SK-N-SH treated with all-trans-retinoic acid at 6 μM for 48 hours (cell line): ENCODE data around the gene LHCGR.

ENCODE experiments used
- ARNTL ChIP-seq: fragments of 450-650 bp; formaldehyde crosslinking; IDR thresholded peaks from 2 replicates; pipeline ENCODE4 v1.5.0; 2020; ENCODE audit warnings: low read depth, mild to moderate bottlenecking, moderate library complexity, borderline replicate concordance
- BACH2 ChIP-seq: fragments of 250-450 bp; sonication (Bioruptor Pico); IDR thresholded peaks from 2 replicates; pipeline ENCODE4 v1.9.0; 2021; ENCODE audit warnings: mild to moderate bottlenecking, borderline replicate concordance
- CREB5 ChIP-seq: fragments of 250-450 bp; sonication (Bioruptor Pico); IDR thresholded peaks from 2 replicates; pipeline ENCODE4 v1.5.1; 2020; ENCODE audit warnings: low read depth, mild to moderate bottlenecking, moderate library complexity
- CSRNP3 ChIP-seq: fragments of 250-450 bp; sonication (Bioruptor Pico); IDR thresholded peaks from 2 replicates; pipeline ENCODE4 v1.5.1; 2021; ENCODE audit warnings: mild to moderate bottlenecking, moderate library complexity
- ESRRG ChIP-seq: fragments of 250-450 bp; sonication (Bioruptor Pico); IDR thresholded peaks from 2 replicates; pipeline ENCODE4 v1.6.1; 2021; ENCODE audit warnings: mild to moderate bottlenecking
- GLIS3 ChIP-seq: fragments of 250-450 bp; sonication (Bioruptor Pico); IDR thresholded peaks from 2 replicates; pipeline ENCODE4 v1.5.0; 2020; ENCODE audit warnings: mild to moderate bottlenecking, moderate library complexity
- PATZ1 ChIP-seq: fragments of 250-450 bp; sonication (Bioruptor Pico); IDR thresholded peaks from 2 replicates; pipeline ENCODE4 v1.8.0; 2020; ENCODE audit warnings: mild to moderate bottlenecking, moderate library complexity, borderline replicate concordance
- PPARA ChIP-seq: fragments of 250-450 bp; sonication (Bioruptor Pico); IDR thresholded peaks from 2 replicates; pipeline ENCODE4 v1.5.0; 2020; ENCODE audit warnings: mild to moderate bottlenecking, borderline replicate concordance
- RARB ChIP-seq: fragments of 250-450 bp; sonication (Bioruptor Pico); IDR thresholded peaks from 2 replicates; pipeline ENCODE4 v1.8.0; 2021; ENCODE audit warnings: mild to moderate bottlenecking, moderate library complexity
- TCF4 ChIP-seq: fragments of 250-450 bp; sonication (Bioruptor Pico); IDR thresholded peaks from 2 replicates; pipeline ENCODE4 v1.8.0; 2021; ENCODE audit warnings: mild to moderate bottlenecking, moderate library complexity, borderline replicate concordance
- ZFP3 ChIP-seq: fragments of 250-450 bp; sonication (Bioruptor Pico); IDR thresholded peaks from 2 replicates; pipeline ENCODE4 v1.5.0; 2020; ENCODE audit warnings: mild to moderate bottlenecking, moderate library complexity
- ZFP30 ChIP-seq: fragments of 450-650 bp; formaldehyde crosslinking; IDR thresholded peaks from 2 replicates; pipeline ENCODE4 v1.5.0; 2022; ENCODE audit warnings: mild to moderate bottlenecking, moderate library complexity

GRCh38 chr2:48779019-48779716 is 23.6 kb upstream of the LHCGR start:
- no peak for TF ChIP-seq ARNTL (CRISPR knock-in tag)
- no peak for TF ChIP-seq ESRRG (CRISPR knock-in tag)
- TF ChIP-seq ZFP3 (CRISPR knock-in tag), result no peak
- TF ChIP-seq ZFP30, result no peak
- TF ChIP-seq RARB (CRISPR knock-in tag), result no peak
- TF ChIP-seq PATZ1 (CRISPR knock-in tag), result no peak
- TF ChIP-seq GLIS3 (CRISPR knock-in tag), result no peak
- TF ChIP-seq CREB5 (CRISPR knock-in tag), result no peak
- TF ChIP-seq BACH2 (CRISPR knock-in tag), result no peak
- TF ChIP-seq TCF4 (CRISPR knock-in tag), result no peak
- TF ChIP-seq PPARA, result no peak
- no peak for TF ChIP-seq CSRNP3 (CRISPR knock-in tag)
